HCT116 (cell line): ENCODE data around the gene BCAN. TPM values are rescaled to one million over a fixed set of nuclear protein-coding genes. Genes with fewer than 3 reads are reported as not detected.

ENCODE experiments used
- ATAC-seq: fragments of 200-7000 bp; cut with Tn5 transposase; 2 replicates; pipeline ENCODE4 v1.9.1; 2020; ENCODE audit warnings: mild to moderate bottlenecking, moderate library complexity
- BruUV-seq: library from RNA; stranded (reverse); fragments of 400-500 nt; replicated peaks from 2 replicates; lab custom pipeline; 2021; lab: Mats Ljungman, UMichigan
- CTCF ChIA-PET: fragments of 300-600 bp; sonication (Branson Sonifier 250); formaldehyde crosslinking; loops from one replicate; lab custom pipeline; 2021; ENCODE audit warnings: antibody characterized with exemption; lab: Charles Lee
- POLR2A ChIA-PET: fragments of 300-600, 350-600 bp; sonication (Branson Sonifier 250); formaldehyde crosslinking; loops from one replicate; lab custom pipeline; 2021; ENCODE audit warnings: antibody characterized with exemption; lab: Charles Lee
- RAD21 ChIA-PET, 2 experiments: fragments of 300-600 bp; sonication (Branson Sonifier 250); formaldehyde crosslinking; loops; one replicate each; lab custom pipeline; 2023; ENCODE audit warnings: low total read pairs in 2 of 2; ENCODE audit not compliant: uncharacterized antibody in 2 of 2, unreplicated experiment in 2 of 2, low non-redundant PET in 1 of 2; lab: Charles Lee
- DNase-seq: peaks from one replicate; pipeline ENCODE4 v3.0.0-alpha.2; 2010; ENCODE audit warnings: low read depth, low spot score
- H2AFZ ChIP-seq: fragments of 200-600 bp; shearing (Covaris generic), sonication (generic); 2 replicates; pipeline ENCODE4 v1.6.1; 2017; ENCODE audit warnings: low read depth, mixed run types, mixed read lengths, antibody characterized with exemption, low read length; ENCODE audit not compliant: poor library complexity, severe bottlenecking
- H3K27ac ChIP-seq: 2 replicates; pipeline ENCODE4 v1.5.1; 2012; ENCODE audit warnings: low read depth, low read length
- H3K27me3 ChIP-seq: fragments of 200-600 bp; sonication (generic); 2 replicates; pipeline ENCODE4 v1.6.1; 2016; ENCODE audit warnings: mixed run types, low read length, mixed read lengths; ENCODE audit not compliant: insufficient read depth
- H3K36me3 ChIP-seq, 2 experiments: fragments of 200-500 bp in 1 of 2; fragments of 200-600 bp in 1 of 2; sonication (Bioruptor generic) in 1 of 2; sonication (generic) in 1 of 2; 2 replicates each; pipeline versions ENCODE4 v1.5.1 to v1.6.1; 2014 to 2016; ENCODE audit warnings: low read length in 2 of 2, inconsistent platforms in 1 of 2, mixed read lengths in 1 of 2, mixed run types in 1 of 2; ENCODE audit not compliant: insufficient read depth in 2 of 2, control insufficient read depth in 1 of 2
- H3K4me1 ChIP-seq, 2 experiments: fragments of 200-600 bp in 1 of 2; sonication (generic) in 1 of 2; 2 replicates each; pipeline versions ENCODE4 v1.5.1 to v1.6.1; 2012 to 2017; ENCODE audit warnings: low read length in 2 of 2, inconsistent platforms in 1 of 2, mild to moderate bottlenecking in 1 of 2, mixed read lengths in 1 of 2, mixed run types in 1 of 2, moderate library complexity in 1 of 2; ENCODE audit not compliant: insufficient read depth in 2 of 2, control insufficient read depth in 1 of 2
- H3K4me2 ChIP-seq: fragments of 200-600 bp; sonication (generic); 2 replicates; pipeline ENCODE4 v1.6.1; 2017; ENCODE audit warnings: mixed run types, low read length, mixed read lengths
- H3K4me3 ChIP-seq, 2 experiments: fragments of 200-600 bp in 1 of 2; sonication (generic) in 1 of 2; replicated peaks in 1 of 2; 2 replicates each; pipeline ENCODE4 v1.5.1; 2011 to 2016; ENCODE audit warnings: low read length in 2 of 2, control low read depth in 1 of 2, low read depth in 1 of 2, mild to moderate bottlenecking in 1 of 2, mixed read lengths in 1 of 2, mixed run types in 1 of 2
- H3K79me2 ChIP-seq: fragments of 200-600 bp; sonication (generic); 2 replicates; pipeline ENCODE4 v1.6.1; 2017; ENCODE audit warnings: mild to moderate bottlenecking, mixed run types, low read length, moderate library complexity, mixed read lengths; ENCODE audit not compliant: insufficient read depth
- H3K9ac ChIP-seq: fragments of 200-600 bp; sonication (generic); 2 replicates; pipeline ENCODE4 v1.6.1; 2016; ENCODE audit warnings: low read length, mixed read lengths
- H3K9me2 ChIP-seq: fragments of 200-600 bp; sonication (generic), shearing (Covaris generic); 2 replicates; pipeline ENCODE4 v1.6.1; 2017; ENCODE audit warnings: mixed run types, mild to moderate bottlenecking, moderate library complexity; ENCODE audit not compliant: insufficient read depth
- H3K9me3 ChIP-seq, 2 experiments: fragments of 200-500 bp in 1 of 2; fragments of 200-600 bp in 1 of 2; sonication (Bioruptor generic) in 1 of 2; sonication (generic) in 1 of 2; 2 replicates each; pipeline ENCODE4 v1.6.1; 2014 to 2017; ENCODE audit warnings: low read length in 2 of 2, mixed read lengths in 2 of 2, inconsistent platforms in 1 of 2, low read depth in 1 of 2, mild to moderate bottlenecking in 1 of 2, mixed run types in 1 of 2, moderate library complexity in 1 of 2; ENCODE audit not compliant: control insufficient read depth in 1 of 2, insufficient read depth in 1 of 2
- H4K20me1 ChIP-seq: fragments of 200-600 bp; sonication (generic), shearing (Covaris generic); 2 replicates; pipeline ENCODE4 v1.6.1; 2017; ENCODE audit warnings: mixed run types, mild to moderate bottlenecking, moderate library complexity; ENCODE audit not compliant: insufficient read depth
- ATF3 ChIP-seq: IDR thresholded peaks from 2 replicates; pipeline ENCODE4 v1.6.1; 2012
- CBX3 ChIP-seq: IDR thresholded peaks from 2 replicates; pipeline ENCODE4 v1.6.1; 2012; ENCODE audit warnings: low read depth
- CEBPB ChIP-seq: IDR thresholded peaks from 2 replicates; pipeline ENCODE4 v1.6.1; 2012; ENCODE audit warnings: low read depth
- EGR1 ChIP-seq: IDR thresholded peaks from 2 replicates; pipeline ENCODE4 v1.6.1; 2012; ENCODE audit warnings: low read depth
- EZH2 ChIP-seq: fragments of 200-600 bp; sonication (generic); IDR thresholded peaks from 2 replicates; pipeline ENCODE4 v1.6.1; 2017; ENCODE audit warnings: antibody characterized with exemption, mixed run types
- EZH2phosphoT487 ChIP-seq: fragments of 200-600 bp; IDR thresholded peaks from 2 replicates; pipeline ENCODE4 v1.6.1; 2018; ENCODE audit warnings: antibody characterized with exemption, borderline replicate concordance
- FOSL1 ChIP-seq: IDR thresholded peaks from 2 replicates; pipeline ENCODE4 v1.6.1; 2012; ENCODE audit warnings: low read depth
- JUND ChIP-seq: IDR thresholded peaks from 2 replicates; pipeline ENCODE4 v1.6.1; 2012
- POLR2A ChIP-seq: IDR thresholded peaks from 2 replicates; pipeline ENCODE4 v1.7.0; 2011; ENCODE audit warnings: borderline replicate concordance; ENCODE audit not compliant: insufficient read depth, insufficient read length; ENCODE audit errors: extremely low read depth
- POLR2AphosphoS5 ChIP-seq: IDR thresholded peaks from 2 replicates; pipeline ENCODE4 v1.6.1; 2011; ENCODE audit warnings: mild to moderate bottlenecking, low read depth, low read length, moderate library complexity
- REST ChIP-seq: IDR thresholded peaks from 2 replicates; pipeline ENCODE4 v1.6.1; 2012; ENCODE audit warnings: low read depth
- SIN3A ChIP-seq: IDR thresholded peaks from 2 replicates; pipeline ENCODE4 v1.6.1; 2012; ENCODE audit warnings: low read depth
- TCF7L2 ChIP-seq: IDR thresholded peaks from 2 replicates; pipeline ENCODE4 v1.7.0; 2011; ENCODE audit warnings: borderline replicate concordance, inconsistent platforms; ENCODE audit not compliant: insufficient read depth, insufficient read length; ENCODE audit errors: extremely low read depth
- ZFX ChIP-seq: fragments of 450-650 bp; IDR thresholded peaks from 2 replicates; pipeline ENCODE4 v1.6.1; 2017
- ZNF274 ChIP-seq: fragments of 200-500 bp; sonication (Bioruptor generic); IDR thresholded peaks from 2 replicates; pipeline ENCODE4 v1.6.1; 2014; ENCODE audit warnings: mild to moderate bottlenecking, low read depth, low read length, inconsistent platforms
- intact Hi-C: fragments of 100-400 bp; cut with micrococcal nuclease; formaldehyde crosslinking; loops from 2 replicates; pipeline ENCODE4 v1.10.0; 2022
- total RNA-seq: library from RNA; stranded (reverse); gene quantifications from one replicate; pipeline ENCODE4 v1.2.1, GENCODE V29; 2021; ENCODE audit not compliant: unreplicated experiment
- TF ChIP-seq, protein P1 (sequence below): IDR thresholded peaks from 2 replicates; pipeline ENCODE4 v1.6.1; 2011; ENCODE audit warnings: mild to moderate bottlenecking, low read length, moderate library complexity; ENCODE audit not compliant: insufficient replicate concordance; ENCODE audit errors: extremely low read depth

Gene BCAN
- total RNA-seq, 1 experiment from 2014 or later: not detected

- RAD21 ChIA-PET: no interaction called here
- CTCF ChIA-PET: interaction anchor here (1.0 to 10.0 kb wide), 3 partner anchors 13 to 232 kb away, joined by 3 to 310 read pairs (median 9); partner anchors contain the start of gene CRABP2
- Histone ChIP-seq H3K9me3 (no peaks in the 10 kb centered on the region), H2AFZ (no peak overlapping the region), H3K36me3 (peaks cover 8 to 12% of the 10 kb centered on the region in 2 experiments; a peak in 3 of 4 replicates), H3K9ac (peak overlapping the region; percentile 40), H3K27me3 (no peaks in the 10 kb centered on the region), H3K27ac (peak overlapping the region; percentile 72; the same call in 1 of the 2 replicates), H3K4me1 (peaks cover 48 to 52% of the 10 kb centered on the region in 2 experiments), H4K20me1 (no peaks in the 10 kb centered on the region), H3K4me2 (peak overlapping the region; percentile 84; the same call in 1 of the 2 replicates), H3K79me2 (no peaks in the 10 kb centered on the region), H3K9me2 (no peaks in the 10 kb centered on the region), H3K4me3 (no peak overlapping the region)
- BruUV-seq: no TSS peak
- intact Hi-C loops: no loop called here
- POLR2A ChIA-PET: interaction anchor here (0.7 to 4.1 kb wide), 2 partner anchors 10 to 32 kb away, joined by 3 to 36 read pairs; partner anchors contain the start of gene CRABP2
- TF ChIP-seq EGR1 (no peak), SIN3A (no peak), CBX3 (no peak), ZNF274 (no peak), ZFX (no peak), REST (no peak), JUND (no peak), FOSL1 (no peak), EZH2phosphoT487 (no peak), CEBPB (no peak), ATF3 (no peak), POLR2A (no peak), POLR2AphosphoS5 (no peak), TCF7L2 (no peak), EZH2 (no peak)
- TF ChIP-seq, protein P1, sequence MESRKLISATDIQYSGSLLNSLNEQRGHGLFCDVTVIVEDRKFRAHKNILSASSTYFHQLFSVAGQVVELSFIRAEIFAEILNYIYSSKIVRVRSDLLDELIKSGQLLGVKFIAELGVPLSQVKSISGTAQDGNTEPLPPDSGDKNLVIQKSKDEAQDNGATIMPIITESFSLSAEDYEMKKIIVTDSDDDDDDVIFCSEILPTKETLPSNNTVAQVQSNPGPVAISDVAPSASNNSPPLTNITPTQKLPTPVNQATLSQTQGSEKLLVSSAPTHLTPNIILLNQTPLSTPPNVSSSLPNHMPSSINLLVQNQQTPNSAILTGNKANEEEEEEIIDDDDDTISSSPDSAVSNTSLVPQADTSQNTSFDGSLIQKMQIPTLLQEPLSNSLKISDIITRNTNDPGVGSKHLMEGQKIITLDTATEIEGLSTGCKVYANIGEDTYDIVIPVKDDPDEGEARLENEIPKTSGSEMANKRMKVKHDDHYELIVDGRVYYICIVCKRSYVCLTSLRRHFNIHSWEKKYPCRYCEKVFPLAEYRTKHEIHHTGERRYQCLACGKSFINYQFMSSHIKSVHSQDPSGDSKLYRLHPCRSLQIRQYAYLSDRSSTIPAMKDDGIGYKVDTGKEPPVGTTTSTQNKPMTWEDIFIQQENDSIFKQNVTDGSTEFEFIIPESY: no peak
- ATAC-seq: no peak
- DNase-seq: no peak
Measured at GRCh38 chr1:156694690-156694962, 52.7 kb downstream of the BCAN start.
